Measurements from ENCODE around the gene SUN3.

DNA sequence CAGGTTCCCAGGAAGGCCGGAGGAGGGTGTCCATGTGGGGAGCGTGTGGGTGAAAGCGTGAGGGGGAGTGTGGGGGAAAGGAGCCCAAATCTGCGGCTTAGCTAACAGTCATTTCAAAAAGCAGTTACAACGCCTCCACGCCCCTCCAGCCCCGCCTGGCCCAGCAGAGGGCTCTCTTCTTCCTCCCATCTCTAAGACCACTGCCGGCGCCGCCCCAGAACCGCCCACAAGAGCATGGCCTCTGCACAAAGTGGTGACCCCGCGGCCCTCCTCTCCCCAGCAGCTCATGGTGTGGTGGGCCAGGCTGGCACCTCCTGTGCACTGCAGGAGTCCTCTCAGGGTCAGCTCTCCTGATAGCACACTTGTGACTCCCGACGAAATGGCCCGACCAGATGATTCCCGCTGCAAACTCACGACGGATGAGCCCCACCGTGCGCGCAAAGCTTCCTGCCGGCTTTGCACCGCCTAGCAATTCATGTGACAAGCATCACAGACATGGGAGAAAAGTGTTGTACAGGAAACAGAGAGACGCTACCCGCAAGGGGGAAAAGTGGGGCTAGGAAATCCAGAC lies 37.1 kb downstream of the SUN3 start:
- TF ChIP-seq CTCF (IDR thresholded peaks at IDR 0.05) (peak; percentile 63 to 71 (median 65)), POLR2A (IDR thresholded peaks at IDR 0.05) (no peak)

All from uterus (tissue), 2 donors.